Heart left ventricle (tissue), 16 donors: ENCODE measurements around the gene KCNK13. TPM values are rescaled to one million over a fixed set of nuclear protein-coding genes. Genes with fewer than 3 reads are reported as not detected.

Source experiments
- ATAC-seq, 4 donors: fragments of 200-7000 bp; cut with Tn5 transposase; one replicate each; pipeline ENCODE4 v1.9.1; 2020 to 2022; ENCODE audit warnings: moderate library complexity in 4 of 4, mild to moderate bottlenecking in 3 of 4, moderate number of reproducible peaks in 1 of 4
- DNase-seq, 5 donors: peaks; one replicate each; pipeline ENCODE4 v3.0.0-alpha.2; 2020
- H3K27ac ChIP-seq, 12 donors: fragments of 200-600 bp; sonication (generic) in 4 of 12; one replicate each; pipeline versions ENCODE4 v1.5.0 to v1.8.0; 2016 to 2022; ENCODE audit warnings: mild to moderate bottlenecking in 2 of 12
- H3K27me3 ChIP-seq, 9 donors: fragments of 200-600 bp; sonication (generic) in 2 of 9; one replicate each; pipeline versions ENCODE4 v1.5.1 to v1.8.0; 2016 to 2022; ENCODE audit warnings: mild to moderate bottlenecking in 3 of 9
- H3K36me3 ChIP-seq, 9 donors: fragments of 200-600 bp; sonication (generic) in 2 of 9; one replicate each; pipeline versions ENCODE4 v1.5.0 to v1.8.0; 2018 to 2022; ENCODE audit warnings: mild to moderate bottlenecking in 2 of 9
- H3K4me1 ChIP-seq, 12 donors: fragments of 200-600 bp; sonication (generic) in 4 of 12; one replicate each; pipeline versions ENCODE4 v1.5.0 to v1.8.0; 2016 to 2022; ENCODE audit warnings: mild to moderate bottlenecking in 3 of 12
- H3K4me3 ChIP-seq, 12 donors: fragments of 200-600 bp; sonication (generic) in 4 of 12; one replicate each; pipeline versions ENCODE4 v1.5.0 to v1.8.0; 2017 to 2022; ENCODE audit warnings: mild to moderate bottlenecking in 9 of 12, moderate library complexity in 4 of 12
- H3K9me3 ChIP-seq, 12 donors: fragments of 200-600 bp; sonication (generic) in 4 of 12; one replicate each; pipeline versions ENCODE4 v1.5.0 to v1.8.0; 2016 to 2022; ENCODE audit warnings: mild to moderate bottlenecking in 1 of 12
- POLR2A ChIP-seq, 2 donors: fragments of 450-650 bp; IDR thresholded peaks; one replicate each; pipeline ENCODE4 v1.6.1; 2017; ENCODE audit warnings: antibody characterized with exemption in 2 of 2, mild to moderate bottlenecking in 2 of 2, moderate library complexity in 2 of 2
- WGBS, 4 donors: extraction: QIAGEN DNeasy Blood & Tissue Kit in 2 of 4; methylation state at CpG; one replicate each; pipeline versions ENCODE4 v1.1.5 to v1.1.7; 2013 to 2018; 5-methylcytosine and 5-hydroxymethylcytosine counted together
- intact Hi-C, 10 donors: fragments of 100-400 bp; cut with DNase I; formaldehyde crosslinking; loops; one replicate each; pipeline versions ENCODE4 v1.11.1 to v1.14.2; 2022
- polyA plus RNA-seq, 2 donors: library from polyadenylated mRNA; stranded (reverse); fragments of 200-250 nt; gene quantifications; one replicate each; pipeline ENCODE4 v1.2.3, GENCODE V29; 2013
- total RNA-seq, 9 donors: library from RNA; depleted of rRNA in 2 of 9; stranded (reverse); fragments of >200 nt in 2 of 9; fragmentation: NEBNext Ultra II Directional in 3 of 9; extraction: Animal tissue kit (Norgen Biotek cat#: 25700) in 3 of 9; gene quantifications; one replicate each; pipeline versions ENCODE4 v1.1.0 to v1.2.4, GENCODE V29; 2016 to 2023
- TF ChIP-seq, protein P1 (sequence below), 12 donors: fragments of 200-600 bp; sonication (generic) in 4 of 12; IDR thresholded peaks; one replicate each; pipeline versions ENCODE4 v1.5.0 to v1.8.0; 2018 to 2022; ENCODE audit warnings: antibody characterized with exemption in 12 of 12, mild to moderate bottlenecking in 5 of 12
- donor health status: ischemic (EF 13 %, LVEDD 7.1; RV severe dilation, severe dysfunction).
- donor health status: healthy with polysubstance abuse.
- donor health status: DM: no; HTN: yes; CAD: no.
- donor health status: DM: no; HTN: no; CAD: no.
- donor health status: ischemic (EF 25% LVEDD 6.9; RV normal size, moderate dysfunction).
- donor health status: ischemic (EF 25% LVEDD 5.7; RV mildly dilated, moderate dysfunction).
- donor health status: healthy.
- donor health status: DM: yes; HTN: yes; CAD: no.
- donor health status: ischemic (EF 35%, LVEDD 5.7; RV mildly dilated, moderate dysfunction).
- donor health status: nonischemic (EF 11% LVEDD 7.7; RV severe dilation, severe dysfunction).
- donor health status: DM: yes; HTN: yes; CAD: no.
- donor health status: PGD.
- donor health status: ischemic (EF 29% LVEDD 5.4; RV normal size, mild dysfunction).
- donor health status: nonischemic (EF 23%, LVEDD 6.1; RV moderate dilation, normal function).

Gene KCNK13
- total and polyA plus RNA-seq, 11 donors: 0.16 to 10.7 (median 1.3) TPM

DNA sequence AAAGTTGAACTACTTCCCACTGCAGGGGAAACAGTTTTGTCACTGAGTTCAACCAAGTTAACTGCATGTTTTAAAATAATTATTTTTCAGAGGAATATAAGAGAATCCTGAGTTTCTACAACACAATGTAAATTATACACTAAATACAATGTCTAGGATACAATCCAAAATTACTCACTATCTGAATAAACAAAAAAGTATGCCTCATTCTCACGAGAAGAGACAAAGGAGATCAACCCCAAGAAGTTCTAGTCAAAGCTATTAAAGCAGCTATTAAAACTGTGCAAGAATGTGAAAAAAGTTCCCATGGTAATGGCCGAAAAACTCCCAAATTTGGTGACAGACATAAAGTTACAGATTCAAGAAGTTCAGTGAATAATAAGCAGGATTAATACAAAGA is 8.8 kb upstream of the KCNK13 start:
- Histone ChIP-seq H3K4me3 (no peak overlapping the region), H3K27ac (no peak overlapping the region), H3K4me1 (no peaks in the 10 kb centered on the region), H3K9me3 (no peaks in the 10 kb centered on the region), H3K36me3 (no peaks in the 10 kb centered on the region), H3K27me3 (peaks cover 0 to 56% (median 0%) of the 10 kb centered on the region in 9 donors)
- no peak for DNase-seq
- TF ChIP-seq, protein P1, sequence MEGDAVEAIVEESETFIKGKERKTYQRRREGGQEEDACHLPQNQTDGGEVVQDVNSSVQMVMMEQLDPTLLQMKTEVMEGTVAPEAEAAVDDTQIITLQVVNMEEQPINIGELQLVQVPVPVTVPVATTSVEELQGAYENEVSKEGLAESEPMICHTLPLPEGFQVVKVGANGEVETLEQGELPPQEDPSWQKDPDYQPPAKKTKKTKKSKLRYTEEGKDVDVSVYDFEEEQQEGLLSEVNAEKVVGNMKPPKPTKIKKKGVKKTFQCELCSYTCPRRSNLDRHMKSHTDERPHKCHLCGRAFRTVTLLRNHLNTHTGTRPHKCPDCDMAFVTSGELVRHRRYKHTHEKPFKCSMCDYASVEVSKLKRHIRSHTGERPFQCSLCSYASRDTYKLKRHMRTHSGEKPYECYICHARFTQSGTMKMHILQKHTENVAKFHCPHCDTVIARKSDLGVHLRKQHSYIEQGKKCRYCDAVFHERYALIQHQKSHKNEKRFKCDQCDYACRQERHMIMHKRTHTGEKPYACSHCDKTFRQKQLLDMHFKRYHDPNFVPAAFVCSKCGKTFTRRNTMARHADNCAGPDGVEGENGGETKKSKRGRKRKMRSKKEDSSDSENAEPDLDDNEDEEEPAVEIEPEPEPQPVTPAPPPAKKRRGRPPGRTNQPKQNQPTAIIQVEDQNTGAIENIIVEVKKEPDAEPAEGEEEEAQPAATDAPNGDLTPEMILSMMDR (IDR thresholded peaks at IDR 0.05): no peak
- TF ChIP-seq POLR2A (IDR thresholded peaks at IDR 0.05): no peak
- ATAC-seq: no peak
- intact Hi-C loops: no loop called here
- WGBS, 4 donors: 70 to 81% (median 73%) methylated on average over 2 of the region's 2 CpGs

DNA sequence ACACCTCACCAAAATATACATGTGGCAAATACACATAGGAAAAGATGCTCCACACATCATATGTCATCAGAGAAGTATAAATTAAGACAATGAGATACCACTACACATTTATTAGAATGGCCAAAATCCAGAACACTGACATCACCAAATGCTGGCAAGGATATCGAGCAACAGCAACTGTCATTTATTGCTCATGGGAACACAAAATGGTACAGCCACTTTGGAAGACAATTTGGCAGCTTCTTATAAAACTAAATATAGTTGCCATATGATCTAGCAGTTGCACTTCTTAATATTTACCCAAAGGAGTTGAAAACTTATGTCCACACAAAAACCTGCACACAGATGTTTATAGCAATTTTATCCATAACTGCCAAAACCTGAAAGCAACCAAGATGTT is 7.0 kb upstream of the KCNK13 start:
- no peak for DNase-seq
- no peak overlapping the region for H3K27ac ChIP-seq
- peaks cover 0 to 70% (median 6%) of the 10 kb centered on the region in 9 donors for H3K27me3 ChIP-seq
- intact Hi-C loops: no loop called here
- no peaks in the 10 kb centered on the region for H3K9me3 ChIP-seq
- no peak for ATAC-seq
- no peaks in the 10 kb centered on the region for H3K4me1 ChIP-seq
- whole genome bisulfite sequencing, 4 donors: 45 to 54% (median 49%) methylated on average over 1 of the region's 1 CpG
- H3K36me3 ChIP-seq: no peaks in the 10 kb centered on the region
- H3K4me3 ChIP-seq: no peak overlapping the region
- TF ChIP-seq, protein P1 (IDR thresholded peaks at IDR 0.05): no peak
- TF ChIP-seq POLR2A (IDR thresholded peaks at IDR 0.05): no peak

DNA sequence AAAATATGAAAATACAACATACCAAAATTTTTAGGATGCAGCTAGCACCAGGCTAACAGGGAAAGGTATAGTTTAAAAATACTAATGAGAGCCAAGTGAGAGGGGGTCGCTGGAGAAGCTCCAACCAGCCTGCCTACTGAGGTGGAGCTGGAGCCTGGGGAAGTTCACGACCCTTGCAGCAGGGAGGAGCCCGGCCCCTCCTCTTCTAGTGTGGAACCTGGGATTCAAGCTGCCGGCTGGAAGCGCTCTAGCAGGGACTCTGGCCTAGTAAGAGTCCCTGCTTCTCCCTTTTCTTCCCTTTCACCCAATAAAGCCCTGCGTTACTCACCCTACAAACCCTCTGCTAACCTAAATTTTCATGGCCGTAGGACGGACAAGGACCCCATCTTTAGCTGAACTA is 5.0 kb upstream of the KCNK13 start:
- Histone ChIP-seq H3K4me1 (peaks cover 0 to 19% (median 11%) of the 10 kb centered on the region in 12 donors), H3K9me3 (no peaks in the 10 kb centered on the region), H3K36me3 (no peaks in the 10 kb centered on the region), H3K27ac (no peak overlapping the region), H3K4me3 (no peak overlapping the region), H3K27me3 (peaks cover 9 to 83% (median 24%) of the 10 kb centered on the region in 9 donors)
- WGBS, 4 donors: 56 to 63% (median 57%) methylated on average over 8 of the region's 8 CpGs
- no peak for DNase-seq
- intact Hi-C loops: no loop called here
- no peak for ATAC-seq
- no peak for TF ChIP-seq POLR2A (IDR thresholded peaks at IDR 0.05)
- TF ChIP-seq, protein P1 (IDR thresholded peaks at IDR 0.05): no peak

DNA sequence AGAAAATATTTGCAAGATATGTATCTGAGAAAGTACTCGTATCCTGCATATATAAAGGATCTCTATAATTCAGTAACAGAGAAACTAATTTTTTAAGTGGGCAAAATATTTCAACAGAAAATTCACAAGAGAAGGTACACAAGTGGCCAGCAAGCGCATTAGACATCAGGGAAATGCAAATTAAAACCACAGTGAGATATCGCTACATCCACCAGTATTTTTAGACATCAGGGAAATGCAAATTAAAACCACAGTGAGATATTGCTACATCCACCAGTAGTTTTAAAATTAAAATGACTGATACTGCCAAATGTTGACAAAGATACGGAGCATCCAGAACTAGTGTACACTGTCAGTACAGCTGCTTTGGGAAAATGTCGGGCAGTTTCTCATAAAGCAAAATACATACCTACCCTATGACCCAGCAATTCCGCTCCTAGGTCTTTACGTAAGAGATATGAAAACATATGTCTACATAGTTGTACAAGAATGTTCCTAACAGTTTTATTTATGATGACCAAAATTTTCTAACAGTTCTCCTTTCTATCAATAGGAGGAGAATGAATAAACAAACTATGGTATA is 2.8 kb upstream of the KCNK13 start:
- ATAC-seq: no peak
- peaks cover 9 to 89% (median 34%) of the 10 kb centered on the region in 9 donors for H3K27me3 ChIP-seq
- intact Hi-C loops: no loop called here
- no peak for TF ChIP-seq POLR2A (IDR thresholded peaks at IDR 0.05)
- TF ChIP-seq, protein P1 (IDR thresholded peaks at IDR 0.05): no peak
- DNase-seq: no peak
- no peak overlapping the region for H3K27ac ChIP-seq
- no peaks in the 10 kb centered on the region for H3K36me3 ChIP-seq
- 89 to 97% (median 92%) methylated on average over 7 of the region's 7 CpGs for WGBS, 4 donors
- no peaks in the 10 kb centered on the region for H3K9me3 ChIP-seq
- H3K4me1 ChIP-seq: peaks cover 0 to 29% (median 17%) of the 10 kb centered on the region in 12 donors
- no peak overlapping the region for H3K4me3 ChIP-seq
